HG02884 (cell line): Measurements from ENCODE around the gene KCNG2.

ENCODE experiments used
- ATAC-seq: cut with Tn5 transposase; IDR thresholded peaks from one replicate; pipeline ENCODE4 v1.9.1; 2021; ENCODE audit warnings: mild to moderate bottlenecking, moderate library complexity; ENCODE audit not compliant: unreplicated experiment

KCNG2 gene

GRCh38 chr18:79919089-79919488 lies 121.4 kb downstream of the KCNG2 start:
- ATAC-seq, result no peak

- no peak for ATAC-seq
Measured at GRCh38 chr18:79921984-79922965, 124.5 kb downstream of the KCNG2 start.

GRCh38 chr18:79922971-79923411 lies 125.3 kb downstream of the KCNG2 start:
- ATAC-seq, result no peak

GRCh38 chr18:79923896-79924585 lies 126.3 kb downstream of the KCNG2 start:
- ATAC-seq, result no peak

- no peak for ATAC-seq
Measured at GRCh38 chr18:79924814-79925731, 127.3 kb downstream of the KCNG2 start.

- no peak for ATAC-seq
Measured at GRCh38 chr18:79926306-79926705, 128.6 kb downstream of the KCNG2 start.

GRCh38 chr18:79926715-79927606 lies 129.2 kb downstream of the KCNG2 start:
- ATAC-seq, result no peak

GRCh38 chr18:79927607-79928562 lies 130.1 kb downstream of the KCNG2 start:
- no peak for ATAC-seq

GRCh38 chr18:79928563-79928960 lies 130.8 kb downstream of the KCNG2 start:
- ATAC-seq, result no peak

GRCh38 chr18:79930020-79930642 lies 132.4 kb downstream of the KCNG2 start:
- no peak for ATAC-seq

GRCh38 chr18:79931475-79931874 lies 133.7 kb downstream of the KCNG2 start:
- no peak for ATAC-seq

GRCh38 chr18:79932907-79933306 lies 135.2 kb downstream of the KCNG2 start:
- no peak for ATAC-seq

- ATAC-seq, result no peak
Measured at GRCh38 chr18:79933765-79934164, 136.0 kb downstream of the KCNG2 start.

- ATAC-seq, result no peak
Measured at GRCh38 chr18:79934311-79935097, 136.8 kb downstream of the KCNG2 start.

- ATAC-seq, result no peak
Measured at GRCh38 chr18:79935098-79935480, 137.4 kb downstream of the KCNG2 start.

- no peak for ATAC-seq
Measured at GRCh38 chr18:79935499-79935898, 137.8 kb downstream of the KCNG2 start.

- ATAC-seq, result no peak
Measured at GRCh38 chr18:79935925-79936324, 138.2 kb downstream of the KCNG2 start.

- ATAC-seq, result no peak
Measured at GRCh38 chr18:79936641-79937040, 138.9 kb downstream of the KCNG2 start.
